Measurements from ENCODE around the gene SH2D3A.

DNA sequence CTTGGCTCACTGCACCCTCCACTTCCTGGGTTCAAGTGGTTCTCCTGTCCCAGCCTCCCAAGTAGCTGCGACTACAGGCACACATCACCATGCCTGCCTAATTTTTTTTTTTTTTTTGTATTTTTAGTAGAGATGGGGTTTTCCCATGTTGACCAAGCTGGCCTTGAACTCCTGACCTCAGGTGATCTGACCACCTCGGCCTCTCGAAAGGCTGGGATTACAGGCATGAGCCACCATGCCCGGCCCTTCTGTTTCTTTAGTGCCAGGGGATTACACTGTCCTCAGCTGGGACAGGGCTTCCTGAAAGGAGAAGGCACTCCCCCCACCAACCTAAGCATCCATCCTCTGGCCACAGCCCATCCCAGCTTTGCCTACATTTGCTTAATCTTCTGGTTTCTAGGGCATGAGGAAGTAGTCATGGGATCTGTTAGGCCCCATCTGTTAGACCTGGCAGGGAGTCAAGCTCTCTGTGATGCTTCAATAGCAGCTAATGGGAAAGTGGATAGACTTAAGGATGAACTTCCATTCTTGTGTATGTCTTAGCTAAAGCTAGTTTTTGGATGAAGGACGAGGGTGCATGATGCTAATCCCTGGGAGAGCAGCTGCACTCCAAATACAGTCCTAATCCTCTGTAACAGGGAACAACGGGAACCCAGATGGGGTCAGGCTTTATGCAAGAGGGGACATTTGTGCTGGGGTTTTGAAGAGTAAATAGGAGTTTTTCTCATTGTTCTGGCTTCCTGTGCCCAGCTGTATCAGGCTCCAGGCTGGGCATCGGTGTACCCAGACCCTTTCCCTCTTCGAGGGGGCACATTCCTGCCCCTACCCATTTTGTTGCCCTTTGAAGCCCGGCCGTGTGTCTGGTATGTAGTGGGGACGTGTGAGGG, 7.8 kb upstream of the SH2D3A start:
- TF ChIP-seq, protein P1, sequence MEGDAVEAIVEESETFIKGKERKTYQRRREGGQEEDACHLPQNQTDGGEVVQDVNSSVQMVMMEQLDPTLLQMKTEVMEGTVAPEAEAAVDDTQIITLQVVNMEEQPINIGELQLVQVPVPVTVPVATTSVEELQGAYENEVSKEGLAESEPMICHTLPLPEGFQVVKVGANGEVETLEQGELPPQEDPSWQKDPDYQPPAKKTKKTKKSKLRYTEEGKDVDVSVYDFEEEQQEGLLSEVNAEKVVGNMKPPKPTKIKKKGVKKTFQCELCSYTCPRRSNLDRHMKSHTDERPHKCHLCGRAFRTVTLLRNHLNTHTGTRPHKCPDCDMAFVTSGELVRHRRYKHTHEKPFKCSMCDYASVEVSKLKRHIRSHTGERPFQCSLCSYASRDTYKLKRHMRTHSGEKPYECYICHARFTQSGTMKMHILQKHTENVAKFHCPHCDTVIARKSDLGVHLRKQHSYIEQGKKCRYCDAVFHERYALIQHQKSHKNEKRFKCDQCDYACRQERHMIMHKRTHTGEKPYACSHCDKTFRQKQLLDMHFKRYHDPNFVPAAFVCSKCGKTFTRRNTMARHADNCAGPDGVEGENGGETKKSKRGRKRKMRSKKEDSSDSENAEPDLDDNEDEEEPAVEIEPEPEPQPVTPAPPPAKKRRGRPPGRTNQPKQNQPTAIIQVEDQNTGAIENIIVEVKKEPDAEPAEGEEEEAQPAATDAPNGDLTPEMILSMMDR (IDR thresholded peaks at IDR 0.05) = no peak
- no peak for TF ChIP-seq POLR2A (IDR thresholded peaks at IDR 0.05)
